ENCODE data around the gene ZG16. TPM values are rescaled to one million over a fixed set of nuclear protein-coding genes. Genes with fewer than 3 reads are reported as not detected.

The ZG16 gene
- total and polyA plus RNA-seq, 4 donors: 0.19 to 2.8 (median 1.7) TPM

GRCh38 chr16:29805232-29806098, 27.4 kb downstream of the ZG16 start (continued):
- peak; percentile 20 to 54 for TF ChIP-seq RXRA (IDR thresholded peaks at IDR 0.05)
- peak in 1 of 2 donors; percentile 15 for TF ChIP-seq HNF4A (conservative IDR thresholded peaks at IDR 0.05)
- peak in 1 of 2 donors; percentile 15 for TF ChIP-seq RAD21 (IDR thresholded peaks at IDR 0.05)
- TF ChIP-seq NR2F2 (IDR thresholded peaks at IDR 0.05): no peak
- peak; percentile 50 for TF ChIP-seq TAF1 (conservative IDR thresholded peaks at IDR 0.05)
- TF ChIP-seq MAX (IDR thresholded peaks at IDR 0.05): peak; percentile 91

GRCh38 chr16:29806099-29806579, 28.1 kb downstream of the ZG16 start, which contains the start of gene MAZ:
MAZ (plus strand) TSS chr16:29806529; CDS start chr16:29806702, 173 bp downstream.
- no peaks in the 10 kb centered on the region for H3K9me3 ChIP-seq (ENCODE audit: control insufficient read depth in 4 of 4, low read length in 3 of 4)
- no peak for DNase-seq (ENCODE audit: low spot score)
- 3% methylated on average over 67 of the region's 67 CpGs for WGBS
- TF ChIP-seq SP1 (IDR thresholded peaks at IDR 0.05) (no peak), JUND (IDR thresholded peaks at IDR 0.05) (no peak), HNF4A (conservative IDR thresholded peaks at IDR 0.05) (no peak), RAD21 (IDR thresholded peaks at IDR 0.05) (no peak), REST (IDR thresholded peaks at IDR 0.05) (no peak), FOXA2 (IDR thresholded peaks at IDR 0.05) (no peak), RXRA (IDR thresholded peaks at IDR 0.05) (no peak), GABPA (IDR thresholded peaks at IDR 0.05 in 1 of 2, conservative IDR thresholded peaks at IDR 0.05 in 1 of 2) (no peak), HNF4G (IDR thresholded peaks at IDR 0.05) (no peak), ATF3 (IDR thresholded peaks at IDR 0.05) (no peak), FOXA1 (IDR thresholded peaks at IDR 0.05) (no peak)
- peak within 1 kb of the TSS in 1 of 2 donors; percentile 48 for H3K9ac ChIP-seq (ENCODE audit: low read depth in 1 of 2, low read length in 2 of 2)
- no peaks in the 10 kb centered on the region for H3K27me3 ChIP-seq (ENCODE audit: control insufficient read depth in 4 of 4, insufficient read depth in 4 of 4, low read length in 3 of 4)
- peaks cover 11 to 43% (median 26%) of the 10 kb centered on the region in 4 donors for H3K4me1 ChIP-seq (ENCODE audit: control insufficient read depth in 4 of 4, insufficient read depth in 4 of 4, low read length in 3 of 4)
- peak within 1 kb of the TSS; percentile 53 to 93 (median 90) for H3K4me3 ChIP-seq (ENCODE audit: low read depth in 1 of 3, low read length in 3 of 3)
- peaks cover 2 to 10% (median 4%) of the 10 kb centered on the region in 4 donors for H3K36me3 ChIP-seq (ENCODE audit: control insufficient read depth in 4 of 4, insufficient read depth in 3 of 4, low read depth in 1 of 4, low read length in 3 of 4)
- peak within 1 kb of the TSS; percentile 91 to 98 for H3K27ac ChIP-seq (ENCODE audit: low read depth in 1 of 2, low read length in 2 of 2)

DNA sequence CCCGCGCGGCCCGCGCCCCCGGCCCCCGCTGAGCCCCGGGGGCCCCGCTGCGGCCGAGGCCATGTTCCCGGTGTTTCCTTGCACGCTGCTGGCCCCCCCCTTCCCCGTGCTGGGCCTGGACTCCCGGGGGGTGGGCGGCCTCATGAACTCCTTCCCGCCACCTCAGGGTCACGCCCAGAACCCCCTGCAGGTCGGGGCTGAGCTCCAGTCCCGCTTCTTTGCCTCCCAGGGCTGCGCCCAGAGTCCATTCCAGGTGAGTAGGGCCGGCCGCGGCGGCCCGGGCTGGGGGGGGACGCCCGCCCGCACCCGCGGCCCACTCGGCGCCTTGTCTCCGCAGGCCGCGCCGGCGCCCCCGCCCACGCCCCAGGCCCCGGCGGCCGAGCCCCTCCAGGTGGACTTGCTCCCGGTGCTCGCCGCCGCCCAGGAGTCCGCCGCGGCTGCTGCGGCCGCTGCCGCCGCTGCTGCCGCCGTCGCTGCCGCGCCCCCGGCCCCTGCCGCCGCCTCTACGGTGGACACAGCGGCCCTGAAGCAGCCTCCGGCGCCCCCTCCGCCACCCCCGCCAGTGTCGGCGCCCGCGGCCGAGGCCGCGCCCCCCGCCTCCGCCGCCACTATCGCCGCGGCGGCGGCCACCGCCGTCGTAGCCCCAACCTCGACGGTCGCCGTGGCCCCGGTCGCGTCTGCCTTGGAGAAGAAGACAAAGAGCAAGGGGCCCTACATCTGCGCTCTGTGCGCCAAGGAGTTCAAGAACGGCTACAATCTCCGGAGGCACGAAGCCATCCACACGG, 28.8 kb downstream of the ZG16 start:
- Histone ChIP-seq H3K4me3 (ENCODE audit: low read depth in 1 of 3, low read length in 3 of 3) (peak overlapping the region; percentile 53 to 93 (median 55)), H3K9me3 (ENCODE audit: control insufficient read depth in 4 of 4, low read length in 3 of 4) (no peaks in the 10 kb centered on the region), H3K27ac (ENCODE audit: low read depth in 1 of 2, low read length in 2 of 2) (peak overlapping the region; percentile 73 to 88), H3K36me3 (ENCODE audit: control insufficient read depth in 4 of 4, insufficient read depth in 3 of 4, low read depth in 1 of 4, low read length in 3 of 4) (peaks cover 2 to 10% (median 4%) of the 10 kb centered on the region in 4 donors), H3K27me3 (ENCODE audit: control insufficient read depth in 4 of 4, insufficient read depth in 4 of 4, low read length in 3 of 4) (no peaks in the 10 kb centered on the region), H3K9ac (ENCODE audit: low read depth in 1 of 2, low read length in 2 of 2) (peak overlapping the region in 1 of 2 donors; percentile 48), H3K4me1 (ENCODE audit: control insufficient read depth in 4 of 4, insufficient read depth in 4 of 4, low read length in 3 of 4) (peaks cover 11 to 49% (median 32%) of the 10 kb centered on the region in 4 donors)
- peak; percentile 64 for DNase-seq (ENCODE audit: low spot score)
- WGBS: 2% methylated on average over 99 of the region's 99 CpGs
- no peak for TF ChIP-seq REST (IDR thresholded peaks at IDR 0.05)
- no peak for TF ChIP-seq EGR1 (IDR thresholded peaks at IDR 0.05; ENCODE audit: low read depth in 2 of 2)
- no peak for TF ChIP-seq NR2F2 (IDR thresholded peaks at IDR 0.05)

All from liver (tissue), 9 donors.